ENCODE results near the gene INTS3.

DNA sequence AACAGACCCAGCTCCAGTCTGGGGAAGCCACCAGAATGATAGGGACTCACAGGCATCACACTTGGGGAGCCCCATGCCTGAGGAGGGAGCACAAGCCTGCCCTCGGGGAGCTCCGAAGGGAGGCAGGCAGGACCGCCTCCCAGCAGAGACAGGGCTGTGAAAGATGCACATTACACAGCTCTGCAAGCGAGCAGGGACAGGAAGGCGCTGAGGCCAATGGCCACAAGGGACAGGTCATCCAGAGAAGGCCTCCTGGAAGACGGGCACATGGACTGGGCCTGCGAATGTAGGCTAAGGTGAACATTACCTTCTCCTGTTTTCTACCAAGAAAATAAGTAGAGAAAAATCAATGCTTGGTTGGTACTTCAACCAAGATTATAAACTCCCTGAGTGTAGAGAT lies 45.1 kb upstream of the INTS3 start:
- TF ChIP-seq TCF12 (IDR thresholded peaks at IDR 0.05; ENCODE audit: low read depth), result no peak
- no peak for TF ChIP-seq RAD21 (IDR thresholded peaks at IDR 0.05; ENCODE audit: low read depth)
- no peak for TF ChIP-seq MAX (IDR thresholded peaks at IDR 0.05)
- no peak for TF ChIP-seq EP300 (IDR thresholded peaks at IDR 0.05; ENCODE audit: borderline replicate concordance)
- TF ChIP-seq TAF1 (IDR thresholded peaks at IDR 0.05; ENCODE audit: low read depth), result no peak
- TF ChIP-seq YY1 (IDR thresholded peaks at IDR 0.05; ENCODE audit: low read depth), result no peak
- no peak for TF ChIP-seq REST (IDR thresholded peaks at IDR 0.05; ENCODE audit: low read depth)
